ENCODE measurements around the gene MORC2. TPM values are rescaled to one million over a fixed set of nuclear protein-coding genes. Genes with fewer than 3 reads are reported as not detected.

Gene MORC2
- total RNA-seq, 1 experiment from 2014 or later: 38.8 TPM

GRCh38 chr22:30902496-30903357 is 65.8 kb downstream of the MORC2 start:
- CTCF ChIA-PET: no interaction called here
- H3K27ac Mint-ChIP-seq (ENCODE audit: unreplicated experiment): no peak overlapping the region
- TF ChIP-seq CTCF (IDR thresholded peaks at IDR 0.05; ENCODE audit: unreplicated experiment): no peak
- no TSS peak for BruUV-seq (replicated peaks)
- peaks cover 6% of the 10 kb centered on the region for H3K36me3 Mint-ChIP-seq (ENCODE audit: insufficient read depth, unreplicated experiment)
- H3K9me3 Mint-ChIP-seq (ENCODE audit: low read depth, unreplicated experiment): no peaks in the 10 kb centered on the region
- intact Hi-C loops (cut with micrococcal nuclease; ENCODE audit: unreplicated experiment): no loop called here
- no peak overlapping the region for H3K4me3 Mint-ChIP-seq (ENCODE audit: low read depth, unreplicated experiment)
- no peaks in the 10 kb centered on the region for H3K4me1 Mint-ChIP-seq (ENCODE audit: low read depth, unreplicated experiment)
- no peaks in the 10 kb centered on the region for H3K27me3 Mint-ChIP-seq (ENCODE audit: unreplicated experiment)
- no peak for DNase-seq

- Mint-ChIP-seq H3K4me3 (ENCODE audit: low read depth, unreplicated experiment) (no peak overlapping the region), H3K27ac (ENCODE audit: unreplicated experiment) (no peak overlapping the region), H3K4me1 (ENCODE audit: low read depth, unreplicated experiment) (no peaks in the 10 kb centered on the region), H3K36me3 (ENCODE audit: insufficient read depth, unreplicated experiment) (no peaks in the 10 kb centered on the region), H3K9me3 (ENCODE audit: low read depth, unreplicated experiment) (no peaks in the 10 kb centered on the region), H3K27me3 (ENCODE audit: unreplicated experiment) (no peaks in the 10 kb centered on the region)
- intact Hi-C loops (cut with micrococcal nuclease; ENCODE audit: unreplicated experiment): loop anchor here (5.0 kb wide), 1 partner anchor 132 kb away; no protein-coding TSS in a partner anchor
- CTCF ChIA-PET: no interaction called here
- no peak for TF ChIP-seq CTCF (IDR thresholded peaks at IDR 0.05; ENCODE audit: unreplicated experiment)
- DNase-seq: no peak
- BruUV-seq (replicated peaks): no TSS peak
Observed at GRCh38 chr22:30894371-30894740, 74.2 kb downstream of the MORC2 start.

GRCh38 chr22:30893434-30894370 is 74.9 kb downstream of the MORC2 start:
- H3K27me3 Mint-ChIP-seq (ENCODE audit: unreplicated experiment): no peaks in the 10 kb centered on the region
- H3K9me3 Mint-ChIP-seq (ENCODE audit: low read depth, unreplicated experiment): no peaks in the 10 kb centered on the region
- no peaks in the 10 kb centered on the region for H3K36me3 Mint-ChIP-seq (ENCODE audit: insufficient read depth, unreplicated experiment)
- DNase-seq: no peak
- BruUV-seq (replicated peaks): no TSS peak
- no peak overlapping the region for H3K27ac Mint-ChIP-seq (ENCODE audit: unreplicated experiment)
- H3K4me1 Mint-ChIP-seq (ENCODE audit: low read depth, unreplicated experiment): no peaks in the 10 kb centered on the region
- TF ChIP-seq CTCF (IDR thresholded peaks at IDR 0.05; ENCODE audit: unreplicated experiment): no peak
- intact Hi-C loops (cut with micrococcal nuclease; ENCODE audit: unreplicated experiment): loop anchor here (5.0 kb wide), 1 partner anchor 131 kb away; no protein-coding TSS in a partner anchor
- CTCF ChIA-PET: no interaction called here
- H3K4me3 Mint-ChIP-seq (ENCODE audit: low read depth, unreplicated experiment): no peak overlapping the region

- Mint-ChIP-seq H3K36me3 (ENCODE audit: insufficient read depth, unreplicated experiment) (no peaks in the 10 kb centered on the region), H3K9me3 (ENCODE audit: low read depth, unreplicated experiment) (no peaks in the 10 kb centered on the region), H3K4me3 (ENCODE audit: low read depth, unreplicated experiment) (no peak overlapping the region), H3K27me3 (ENCODE audit: unreplicated experiment) (no peaks in the 10 kb centered on the region), H3K4me1 (ENCODE audit: low read depth, unreplicated experiment) (no peaks in the 10 kb centered on the region), H3K27ac (ENCODE audit: unreplicated experiment) (no peak overlapping the region)
- intact Hi-C loops (cut with micrococcal nuclease; ENCODE audit: unreplicated experiment): loop anchor here (5.0 kb wide), 1 partner anchor 130 kb away; no protein-coding TSS in a partner anchor
- DNase-seq: no peak
- no peak for TF ChIP-seq CTCF (IDR thresholded peaks at IDR 0.05; ENCODE audit: unreplicated experiment)
- CTCF ChIA-PET: no interaction called here
- no TSS peak for BruUV-seq (replicated peaks)
Observed at GRCh38 chr22:30892731-30893221, 75.8 kb downstream of the MORC2 start.

Data from Calu3 (cell line).